Heart left ventricle (tissue), 16 donors: ENCODE data around the gene ZBTB4. TPM values are rescaled to one million over a fixed set of nuclear protein-coding genes. Genes with fewer than 3 reads are reported as not detected.

Experiments used
- ATAC-seq, 4 donors: fragments of 200-7000 bp; cut with Tn5 transposase; one replicate each; pipeline ENCODE4 v1.9.1; 2020 to 2022; ENCODE audit warnings: moderate library complexity in 4 of 4, mild to moderate bottlenecking in 3 of 4, moderate number of reproducible peaks in 1 of 4
- DNase-seq, 5 donors: peaks; one replicate each; pipeline ENCODE4 v3.0.0-alpha.2; 2020
- H3K27ac ChIP-seq, 12 donors: fragments of 200-600 bp; sonication (generic) in 4 of 12; one replicate each; pipeline versions ENCODE4 v1.5.0 to v1.8.0; 2016 to 2022; ENCODE audit warnings: mild to moderate bottlenecking in 2 of 12
- H3K27me3 ChIP-seq, 9 donors: fragments of 200-600 bp; sonication (generic) in 2 of 9; one replicate each; pipeline versions ENCODE4 v1.5.1 to v1.8.0; 2016 to 2022; ENCODE audit warnings: mild to moderate bottlenecking in 3 of 9
- H3K36me3 ChIP-seq, 9 donors: fragments of 200-600 bp; sonication (generic) in 2 of 9; one replicate each; pipeline versions ENCODE4 v1.5.0 to v1.8.0; 2018 to 2022; ENCODE audit warnings: mild to moderate bottlenecking in 2 of 9
- H3K4me1 ChIP-seq, 12 donors: fragments of 200-600 bp; sonication (generic) in 4 of 12; one replicate each; pipeline versions ENCODE4 v1.5.0 to v1.8.0; 2016 to 2022; ENCODE audit warnings: mild to moderate bottlenecking in 3 of 12
- H3K4me3 ChIP-seq, 12 donors: fragments of 200-600 bp; sonication (generic) in 4 of 12; one replicate each; pipeline versions ENCODE4 v1.5.0 to v1.8.0; 2017 to 2022; ENCODE audit warnings: mild to moderate bottlenecking in 9 of 12, moderate library complexity in 4 of 12
- H3K9me3 ChIP-seq, 12 donors: fragments of 200-600 bp; sonication (generic) in 4 of 12; one replicate each; pipeline versions ENCODE4 v1.5.0 to v1.8.0; 2016 to 2022; ENCODE audit warnings: mild to moderate bottlenecking in 1 of 12
- POLR2A ChIP-seq, 2 donors: fragments of 450-650 bp; IDR thresholded peaks; one replicate each; pipeline ENCODE4 v1.6.1; 2017; ENCODE audit warnings: antibody characterized with exemption in 2 of 2, mild to moderate bottlenecking in 2 of 2, moderate library complexity in 2 of 2
- whole genome bisulfite sequencing, 4 donors: extraction: QIAGEN DNeasy Blood & Tissue Kit in 2 of 4; methylation state at CpG; one replicate each; pipeline versions ENCODE4 v1.1.5 to v1.1.7; 2013 to 2018; 5-methylcytosine and 5-hydroxymethylcytosine counted together
- intact Hi-C, 10 donors: fragments of 100-400 bp; cut with DNase I; formaldehyde crosslinking; loops; one replicate each; pipeline versions ENCODE4 v1.11.1 to v1.14.2; 2022
- polyA plus RNA-seq, 2 donors: library from polyadenylated mRNA; stranded (reverse); fragments of 200-250 nt; gene quantifications; one replicate each; pipeline ENCODE4 v1.2.3, GENCODE V29; 2013
- total RNA-seq, 9 donors: library from RNA; depleted of rRNA in 2 of 9; stranded (reverse); fragments of >200 nt in 2 of 9; fragmentation: NEBNext Ultra II Directional in 3 of 9; extraction: Animal tissue kit (Norgen Biotek cat#: 25700) in 3 of 9; gene quantifications; one replicate each; pipeline versions ENCODE4 v1.1.0 to v1.2.4, GENCODE V29; 2016 to 2023
- TF ChIP-seq, protein P1 (sequence below), 12 donors: fragments of 200-600 bp; sonication (generic) in 4 of 12; IDR thresholded peaks; one replicate each; pipeline versions ENCODE4 v1.5.0 to v1.8.0; 2018 to 2022; ENCODE audit warnings: antibody characterized with exemption in 12 of 12, mild to moderate bottlenecking in 5 of 12
- donor health status: ischemic (EF 13 %, LVEDD 7.1; RV severe dilation, severe dysfunction).
- donor health status: healthy with polysubstance abuse.
- donor health status: DM: no; HTN: yes; CAD: no.
- donor health status: DM: no; HTN: no; CAD: no.
- donor health status: ischemic (EF 25% LVEDD 6.9; RV normal size, moderate dysfunction).
- donor health status: ischemic (EF 25% LVEDD 5.7; RV mildly dilated, moderate dysfunction).
- donor health status: healthy.
- donor health status: DM: yes; HTN: yes; CAD: no.
- donor health status: ischemic (EF 35%, LVEDD 5.7; RV mildly dilated, moderate dysfunction).
- donor health status: nonischemic (EF 11% LVEDD 7.7; RV severe dilation, severe dysfunction).
- donor health status: DM: yes; HTN: yes; CAD: no.
- donor health status: PGD.
- donor health status: ischemic (EF 29% LVEDD 5.4; RV normal size, mild dysfunction).
- donor health status: nonischemic (EF 23%, LVEDD 6.1; RV moderate dilation, normal function).

ZBTB4 gene
- total and polyA plus RNA-seq, 11 donors: 29.3 to 77.2 (median 58.9) TPM

- no peaks in the 10 kb centered on the region for H3K9me3 ChIP-seq
- H3K27me3 ChIP-seq: peaks cover 0 to 42% (median 8%) of the 10 kb centered on the region in 9 donors
- no peaks in the 10 kb centered on the region for H3K36me3 ChIP-seq
- peak in 4 of 5 donors; percentile 27 to 50 (median 46) for DNase-seq
- peaks cover 4 to 63% (median 45%) of the 10 kb centered on the region in 12 donors for H3K4me1 ChIP-seq
- ATAC-seq: peak in 2 of 4 donors; percentile 1 to 15
- intact Hi-C loops: loop anchor here (2.0 to 10.0 kb wide), 18 partner anchors 29 to 251 kb away; partner anchors contain the start of genes SENP3 (in 7 of the 10), POLR2A (in 6 of the 10), TMEM95 (in 6 of the 10) and KCTD11 (in 4 of the 10)
- TF ChIP-seq, protein P1, sequence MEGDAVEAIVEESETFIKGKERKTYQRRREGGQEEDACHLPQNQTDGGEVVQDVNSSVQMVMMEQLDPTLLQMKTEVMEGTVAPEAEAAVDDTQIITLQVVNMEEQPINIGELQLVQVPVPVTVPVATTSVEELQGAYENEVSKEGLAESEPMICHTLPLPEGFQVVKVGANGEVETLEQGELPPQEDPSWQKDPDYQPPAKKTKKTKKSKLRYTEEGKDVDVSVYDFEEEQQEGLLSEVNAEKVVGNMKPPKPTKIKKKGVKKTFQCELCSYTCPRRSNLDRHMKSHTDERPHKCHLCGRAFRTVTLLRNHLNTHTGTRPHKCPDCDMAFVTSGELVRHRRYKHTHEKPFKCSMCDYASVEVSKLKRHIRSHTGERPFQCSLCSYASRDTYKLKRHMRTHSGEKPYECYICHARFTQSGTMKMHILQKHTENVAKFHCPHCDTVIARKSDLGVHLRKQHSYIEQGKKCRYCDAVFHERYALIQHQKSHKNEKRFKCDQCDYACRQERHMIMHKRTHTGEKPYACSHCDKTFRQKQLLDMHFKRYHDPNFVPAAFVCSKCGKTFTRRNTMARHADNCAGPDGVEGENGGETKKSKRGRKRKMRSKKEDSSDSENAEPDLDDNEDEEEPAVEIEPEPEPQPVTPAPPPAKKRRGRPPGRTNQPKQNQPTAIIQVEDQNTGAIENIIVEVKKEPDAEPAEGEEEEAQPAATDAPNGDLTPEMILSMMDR (IDR thresholded peaks at IDR 0.05): peak in 3 of 12 donors; percentile 21 to 30 (median 26)
- TF ChIP-seq POLR2A (IDR thresholded peaks at IDR 0.05): peak in 1 of 2 donors; percentile 11
- H3K27ac ChIP-seq: peak overlapping the region in 11 of 12 donors; percentile 3 to 91 (median 52)
- 8 to 10% (median 9%) methylated on average over 42 to 49 of the region's 49 CpGs for WGBS, 4 donors
- H3K4me3 ChIP-seq: peak overlapping the region; percentile 9 to 75 (median 53)
These were observed 43.5 kb downstream of the ZBTB4 start for GRCh38 chr17:7435676-7436555.

DNA sequence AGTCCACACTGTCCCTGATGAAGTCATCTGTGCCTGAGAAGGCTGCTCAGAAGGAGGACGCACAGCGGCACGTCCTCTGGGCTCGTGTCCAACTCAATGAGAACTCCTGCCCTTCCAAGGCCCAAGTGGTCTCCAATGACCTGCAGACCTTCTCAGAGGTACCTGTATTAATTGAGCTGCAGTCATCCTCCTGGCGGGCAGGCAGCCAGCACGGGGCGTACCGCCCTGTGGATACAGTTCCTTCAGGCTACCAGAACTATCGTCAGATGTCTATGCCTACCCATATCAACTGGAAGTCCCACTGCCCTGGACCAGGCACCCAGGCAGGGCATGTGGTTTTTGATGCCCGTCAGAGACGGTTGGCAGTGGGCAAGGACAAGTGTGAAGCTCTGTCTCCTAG, 47.1 kb downstream of the ZBTB4 start:
- DNase-seq: peak in 1 of 5 donors; percentile 17
- Histone ChIP-seq H3K36me3 (no peaks in the 10 kb centered on the region), H3K9me3 (no peaks in the 10 kb centered on the region), H3K4me1 (peaks cover 4 to 26% (median 19%) of the 10 kb centered on the region in 12 donors), H3K4me3 (no peak overlapping the region), H3K27me3 (peaks cover 0 to 11% (median 0%) of the 10 kb centered on the region in 9 donors), H3K27ac (no peak overlapping the region)
- intact Hi-C loops: loop anchor here in 1 of 10 donors (10.0 kb wide), 2 partner anchors 53 to 77 kb away; partner anchors contain the start of genes KCTD11, POLR2A, SLC35G6 and TMEM95
- WGBS, 4 donors: 89 to 92% (median 91%) methylated on average over 11 of the region's 11 CpGs
- ATAC-seq: no peak
- TF ChIP-seq, protein P1 (IDR thresholded peaks at IDR 0.05): no peak
- no peak for TF ChIP-seq POLR2A (IDR thresholded peaks at IDR 0.05)

- Histone ChIP-seq H3K4me1 (peaks cover 0 to 16% (median 9%) of the 10 kb centered on the region in 12 donors), H3K27ac (no peak overlapping the region), H3K27me3 (peaks cover 0 to 3% (median 0%) of the 10 kb centered on the region in 9 donors), H3K4me3 (no peak overlapping the region), H3K9me3 (no peaks in the 10 kb centered on the region), H3K36me3 (no peaks in the 10 kb centered on the region)
- TF ChIP-seq POLR2A (IDR thresholded peaks at IDR 0.05): no peak
- TF ChIP-seq, protein P1 (IDR thresholded peaks at IDR 0.05): no peak
- intact Hi-C loops: loop anchor here in 1 of 10 donors (10.0 kb wide), 2 partner anchors 54 to 76 kb away; partner anchors contain the start of genes KCTD11, POLR2A, SLC35G6 and TMEM95
- ATAC-seq (no peak), DNase-seq (peak in 1 of 5 donors; percentile 16)
- 74 to 100% (median 91%) methylated on average over 1 of the region's 1 CpG for WGBS, 4 donors
These were observed 48.2 kb downstream of the ZBTB4 start for GRCh38 chr17:7431231-7431630.

DNA sequence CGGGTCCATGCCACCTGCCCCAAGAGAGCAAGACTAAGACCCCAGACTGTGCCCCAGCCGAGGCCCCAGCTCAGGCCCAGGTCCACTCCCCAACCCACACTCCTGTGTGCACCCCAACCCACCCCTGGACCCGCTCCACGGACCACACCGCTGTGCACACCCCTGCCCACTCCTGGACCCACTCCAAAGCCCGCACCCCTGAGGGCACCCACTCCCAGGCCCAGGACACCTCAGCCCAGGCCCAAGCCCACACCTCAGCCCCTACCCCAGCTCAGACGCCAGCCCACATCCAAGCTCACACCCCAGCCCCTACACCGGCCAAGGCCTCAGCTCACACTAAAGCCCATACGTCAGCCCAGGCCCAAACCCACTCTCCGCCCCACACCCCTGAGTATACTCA, 49.7 kb downstream of the ZBTB4 start:
- ATAC-seq (no peak), DNase-seq (peak in 1 of 5 donors; percentile 23)
- Histone ChIP-seq H3K4me3 (no peak overlapping the region), H3K27ac (no peak overlapping the region), H3K4me1 (peaks cover 0 to 2% (median 0%) of the 10 kb centered on the region in 12 donors), H3K27me3 (no peaks in the 10 kb centered on the region), H3K36me3 (no peaks in the 10 kb centered on the region), H3K9me3 (no peaks in the 10 kb centered on the region)
- intact Hi-C loops: loop anchor here in 2 of 10 donors (10.0 kb wide), 3 partner anchors 55 to 75 kb away; partner anchors contain the start of genes KCTD11 (in 1 of the 2), POLR2A (in 1 of the 2), SLC35G6 (in 1 of the 2) and TMEM95 (in 1 of the 2)
- 90 to 94% (median 92%) methylated on average over 10 of the region's 10 CpGs for WGBS, 4 donors
- TF ChIP-seq, protein P1 (IDR thresholded peaks at IDR 0.05): no peak
- TF ChIP-seq POLR2A (IDR thresholded peaks at IDR 0.05): no peak
